Uterus (tissue), 4 donors: ENCODE data around the gene CMTM6. TPM values are rescaled to one million over a fixed set of nuclear protein-coding genes. Genes with fewer than 3 reads are reported as not detected.

Experiments
- DNase-seq, 2 donors: peaks; one replicate each; pipeline ENCODE4 v3.0.0-alpha.2; 2019 to 2020
- H3K27ac ChIP-seq, 2 donors: fragments of 200-600 bp; sonication (generic); 1 replicate in 1 of 2; 2 replicates in 1 of 2; pipeline ENCODE4 v1.5.1; 2016 to 2018
- H3K27me3 ChIP-seq, 2 donors: fragments of 200-600 bp; sonication (generic); one replicate each; pipeline ENCODE4 v1.5.1; 2018 to 2019; ENCODE audit warnings: control low read depth in 1 of 2
- H3K36me3 ChIP-seq, 2 donors: fragments of 200-600 bp; sonication (generic); one replicate each; pipeline ENCODE4 v1.5.1; 2019; ENCODE audit warnings: control low read depth in 1 of 2
- H3K4me1 ChIP-seq, 2 donors: fragments of 200-600 bp; sonication (generic); one replicate each; pipeline ENCODE4 v1.5.1; 2018 to 2019; ENCODE audit warnings: control low read depth in 1 of 2
- H3K4me3 ChIP-seq, 2 donors: fragments of 200-600 bp; sonication (generic); 1 replicate in 1 of 2; 2 replicates in 1 of 2; pipeline ENCODE4 v1.5.1; 2018 to 2019; ENCODE audit warnings: mild to moderate bottlenecking in 1 of 2
- H3K9me3 ChIP-seq, 2 donors: fragments of 200-600 bp; sonication (generic); one replicate each; pipeline ENCODE4 v1.5.1; 2019; ENCODE audit warnings: control low read depth in 1 of 2
- CTCF ChIP-seq, 4 experiments: fragments of 200-600 bp in 2 of 4; fragments of 450-650 bp in 2 of 4; sonication (generic) in 2 of 4; IDR thresholded peaks; one replicate each; pipeline ENCODE4 v1.5.1; 2016 to 2019; ENCODE audit warnings: antibody characterized with exemption in 4 of 4, mild to moderate bottlenecking in 2 of 4, moderate library complexity in 1 of 4
- POLR2A ChIP-seq, 2 donors: fragments of 450-650 bp; IDR thresholded peaks; one replicate each; pipeline ENCODE4 v1.6.1; 2016; ENCODE audit warnings: antibody characterized with exemption in 2 of 2, mild to moderate bottlenecking in 1 of 2, moderate library complexity in 1 of 2
- intact Hi-C: fragments of 100-400 bp; cut with DNase I; formaldehyde crosslinking; loops from one replicate; pipeline ENCODE4 v1.15.1; 2023; ENCODE audit warnings: low total_unique reads
- total RNA-seq, 4 donors: library from RNA; depleted of rRNA in 3 of 4; stranded (reverse); fragments of >200 nt in 3 of 4; gene quantifications; one replicate each; pipeline versions ENCODE4 v1.1.0 to v1.2.4, GENCODE V29; 2014 to 2023
- donor health status: DM: yes; HTN: yes; CAD: no.

The CMTM6 gene
- 100 to 1,000 TPM in 1 of 4 donors, 10 to 100 TPM in 3; 12.8 to 118 (median 52.4) TPM for total RNA-seq

- H3K9me3 ChIP-seq, result no peaks in the 10 kb centered on the region
- intact Hi-C loops, result loop anchor here (10.0 kb wide), 1 partner anchor 162 kb away; no protein-coding TSS in a partner anchor
- TF ChIP-seq POLR2A (IDR thresholded peaks at IDR 0.05) (peak; percentile 62 to 67), CTCF (IDR thresholded peaks at IDR 0.05) (no peak)
Observed at GRCh38 chr3:32502118-32502945, at the start of gene CMTM6. CMTM6 (minus strand) TSS chr3:32502852; CDS start chr3:32502745, 107 bp downstream.

GRCh38 chr3:32552013-32552412, 49.4 kb upstream of the CMTM6 start:
- no peaks in the 10 kb centered on the region for H3K36me3 ChIP-seq
- no peak for DNase-seq
- no peak for TF ChIP-seq POLR2A (IDR thresholded peaks at IDR 0.05)
- no peak for TF ChIP-seq CTCF (IDR thresholded peaks at IDR 0.05)
- H3K4me1 ChIP-seq, result no peaks in the 10 kb centered on the region
- no peaks in the 10 kb centered on the region for H3K27me3 ChIP-seq
- no peaks in the 10 kb centered on the region for H3K9me3 ChIP-seq
- no peak overlapping the region for H3K4me3 ChIP-seq
- intact Hi-C loops, result no loop called here
- no peak overlapping the region for H3K27ac ChIP-seq

More at GRCh38 chr3:32502118-32502945, at the start of gene CMTM6:
- H3K4me1 ChIP-seq, result no peaks in the 10 kb centered on the region
- H3K4me3 ChIP-seq, result peak within 1 kb of the TSS; percentile 71 to 95
- DNase-seq, result peak; percentile 77
- peak within 1 kb of the TSS; percentile 93 for H3K27ac ChIP-seq
- no peaks in the 10 kb centered on the region for H3K36me3 ChIP-seq
- no peaks in the 10 kb centered on the region for H3K27me3 ChIP-seq

GRCh38 chr3:32551496-32551895, 48.8 kb upstream of the CMTM6 start:
- DNase-seq, result no peak
- intact Hi-C loops, result no loop called here
- TF ChIP-seq POLR2A (IDR thresholded peaks at IDR 0.05), result no peak
- no peak for TF ChIP-seq CTCF (IDR thresholded peaks at IDR 0.05)
- no peaks in the 10 kb centered on the region for H3K27me3 ChIP-seq
- no peaks in the 10 kb centered on the region for H3K4me1 ChIP-seq
- H3K4me3 ChIP-seq, result no peak overlapping the region
- no peaks in the 10 kb centered on the region for H3K36me3 ChIP-seq
- H3K27ac ChIP-seq, result no peak overlapping the region
- H3K9me3 ChIP-seq, result no peaks in the 10 kb centered on the region

- intact Hi-C loops, result no loop called here
- Histone ChIP-seq H3K9me3 (no peaks in the 10 kb centered on the region), H3K36me3 (no peaks in the 10 kb centered on the region), H3K27ac (no peak overlapping the region), H3K4me1 (no peaks in the 10 kb centered on the region), H3K4me3 (no peak overlapping the region), H3K27me3 (no peaks in the 10 kb centered on the region)
- DNase-seq, result no peak
- TF ChIP-seq CTCF (IDR thresholded peaks at IDR 0.05) (no peak), POLR2A (IDR thresholded peaks at IDR 0.05) (no peak)
Observed at GRCh38 chr3:32551087-32551486, 48.4 kb upstream of the CMTM6 start.

GRCh38 chr3:32545305-32545704, 42.7 kb upstream of the CMTM6 start:
- H3K9me3 ChIP-seq, result no peaks in the 10 kb centered on the region
- intact Hi-C loops, result no loop called here
- no peaks in the 10 kb centered on the region for H3K36me3 ChIP-seq

More at GRCh38 chr3:32545305-32545704, 42.7 kb upstream of the CMTM6 start:
- no peak overlapping the region for H3K4me3 ChIP-seq
- no peaks in the 10 kb centered on the region for H3K27me3 ChIP-seq
- TF ChIP-seq CTCF (IDR thresholded peaks at IDR 0.05), result no peak
- TF ChIP-seq POLR2A (IDR thresholded peaks at IDR 0.05), result no peak
- H3K27ac ChIP-seq, result no peak overlapping the region
- DNase-seq, result no peak
- H3K4me1 ChIP-seq, result no peaks in the 10 kb centered on the region
